Measurements from ENCODE around the gene KCNJ10. TPM values are rescaled to one million over a fixed set of nuclear protein-coding genes. Genes with fewer than 3 reads are reported as not detected.

KCNJ10 gene
- total RNA-seq, 1 experiment from 2014 or later, result 0.08 TPM

- in situ Hi-C loops (cut with HindIII; ENCODE audit: low pct_unique_long_range_greater_than_20kb, low sequenced_read_pairs), result no loop called here
- no peak for TF ChIP-seq REST (IDR thresholded peaks at IDR 0.05; ENCODE audit: insufficient read depth in 1 of 2, low read depth in 2 of 2, low read length in 1 of 2)
- TF ChIP-seq TCF7L2 (IDR thresholded peaks at IDR 0.05; ENCODE audit: low read depth, low read length), result no peak
- TF ChIP-seq POLR2AphosphoS5 (IDR thresholded peaks at IDR 0.05; ENCODE audit: low read depth, low read length), result no peak
- no peak for TF ChIP-seq CTCF (IDR thresholded peaks at IDR 0.05)
- TF ChIP-seq SIN3A (IDR thresholded peaks at IDR 0.05; ENCODE audit: borderline replicate concordance, insufficient read depth, low read depth, low read length), result no peak
- no peaks in the 10 kb centered on the region for H3K36me3 ChIP-seq (ENCODE audit: control insufficient read depth, insufficient read depth, low read length)
- no peak for DNase-seq (ENCODE audit: low read depth, low spot score)
- intact Hi-C loops (cut with micrococcal nuclease; ENCODE audit: unreplicated experiment), result no loop called here
- BruUV-seq (replicated peaks), result no TSS peak
- no peak overlapping the region for H3K4me3 ChIP-seq (ENCODE audit: low read depth in 2 of 2, low read length in 2 of 2)
- H3K27ac ChIP-seq (ENCODE audit: low read length), result no peak overlapping the region
- H3K27me3 ChIP-seq (ENCODE audit: control insufficient read depth, insufficient read depth, low read length), result peaks cover 3% of the 10 kb centered on the region
- ChIA-PET POLR2A (no interaction called here), CTCF (no interaction called here)
- no peak for ATAC-seq
- H3K9me3 ChIP-seq (ENCODE audit: control insufficient read depth, insufficient read depth, low read depth, low read length), result no peaks in the 10 kb centered on the region
- H3K4me1 ChIP-seq (ENCODE audit: control insufficient read depth, insufficient read depth, low read length), result peaks cover 3% of the 10 kb centered on the region; the same call in 1 of the 2 replicates
Measured at GRCh38 chr1:160063176-160063575, 6.8 kb downstream of the KCNJ10 start.

- Histone ChIP-seq H3K4me3 (ENCODE audit: low read depth in 2 of 2, low read length in 2 of 2) (no peak overlapping the region), H3K27me3 (ENCODE audit: control insufficient read depth, insufficient read depth, low read length) (peaks cover 3% of the 10 kb centered on the region), H3K27ac (ENCODE audit: low read length) (no peak overlapping the region), H3K36me3 (ENCODE audit: control insufficient read depth, insufficient read depth, low read length) (no peaks in the 10 kb centered on the region), H3K4me1 (ENCODE audit: control insufficient read depth, insufficient read depth, low read length) (peaks cover 3% of the 10 kb centered on the region; the same call in 1 of the 2 replicates), H3K9me3 (ENCODE audit: control insufficient read depth, insufficient read depth, low read depth, low read length) (no peaks in the 10 kb centered on the region)
- CTCF ChIA-PET, result no interaction called here
- ATAC-seq (no peak), DNase-seq (ENCODE audit: low read depth, low spot score) (no peak)
- TF ChIP-seq POLR2AphosphoS5 (IDR thresholded peaks at IDR 0.05; ENCODE audit: low read depth, low read length) (no peak), REST (IDR thresholded peaks at IDR 0.05; ENCODE audit: insufficient read depth in 1 of 2, low read depth in 2 of 2, low read length in 1 of 2) (no peak), SIN3A (IDR thresholded peaks at IDR 0.05; ENCODE audit: borderline replicate concordance, insufficient read depth, low read depth, low read length) (no peak), CTCF (IDR thresholded peaks at IDR 0.05) (no peak), TCF7L2 (IDR thresholded peaks at IDR 0.05; ENCODE audit: low read depth, low read length) (no peak)
- no TSS peak for BruUV-seq (replicated peaks)
- in situ Hi-C loops (cut with HindIII; ENCODE audit: low pct_unique_long_range_greater_than_20kb, low sequenced_read_pairs), result no loop called here
- intact Hi-C loops (cut with micrococcal nuclease; ENCODE audit: unreplicated experiment), result no loop called here
- POLR2A ChIA-PET, result no interaction called here
Measured at GRCh38 chr1:160062230-160062532, 7.8 kb downstream of the KCNJ10 start.
